K562 (cell line): ENCODE data around the gene TMEM273. TPM values are rescaled to one million over a fixed set of nuclear protein-coding genes. Genes with fewer than 3 reads are reported as not detected.

ENCODE experiments used
- AFF1 ChIP-seq, 2 experiments: fragments of 450-650 bp; IDR thresholded peaks; 2 replicates each; pipeline ENCODE4 v1.6.1; 2018; ENCODE audit warnings: mild to moderate bottlenecking in 2 of 2, low read depth in 1 of 2; ENCODE audit not compliant: partially characterized antibody in 2 of 2
- CHD2 ChIP-seq: IDR thresholded peaks from 2 replicates; pipeline ENCODE4 v1.6.1; 2011; ENCODE audit warnings: low read depth, low read length
- ETV5 ChIP-seq: sonication (generic); formaldehyde crosslinking; IDR thresholded peaks from 2 replicates; pipeline ENCODE4 v1.4.0; 2020; ENCODE audit warnings: low read depth, mild to moderate bottlenecking, missing genetic modification reagents
- FIP1L1 ChIP-seq: fragments of 200-400 bp; formaldehyde crosslinking; IDR thresholded peaks from 2 replicates; pipeline ENCODE4 v1.6.1; 2018; ENCODE audit warnings: mild to moderate bottlenecking, low read depth, low read length; ENCODE audit not compliant: poor library complexity, severe bottlenecking
- FOSL1 ChIP-seq: fragments of 200-800 bp; sonication (Bioruptor generic); conservative IDR thresholded peaks from 2 replicates; pipeline ENCODE4 v1.6.1; 2016; ENCODE audit warnings: missing genetic modification characterization, missing compliant biosample characterization
- HEY1 ChIP-seq: fragments of 250-450 bp; sonication (Bioruptor Pico); IDR thresholded peaks from 2 replicates; pipeline ENCODE4 v1.5.0; 2020; ENCODE audit warnings: mild to moderate bottlenecking, moderate library complexity, borderline replicate concordance
- HSF4 ChIP-seq: fragments of 250-450 bp; sonication (Bioruptor Pico); IDR thresholded peaks from 2 replicates; pipeline ENCODE4 v2.1.2; 2022; ENCODE audit warnings: mild to moderate bottlenecking, moderate library complexity, borderline replicate concordance
- IFI16 ChIP-seq: fragments of 250-450 bp; sonication (Bioruptor Pico); IDR thresholded peaks from 2 replicates; pipeline ENCODE4 v2.1.2; 2022; ENCODE audit warnings: mild to moderate bottlenecking, inconsistent platforms
- IRF2 ChIP-seq: sonication (generic); formaldehyde crosslinking; IDR thresholded peaks from 2 replicates; pipeline ENCODE4 v1.8.1; 2022; ENCODE audit warnings: mild to moderate bottlenecking, missing genetic modification reagents
- KDM1A ChIP-seq, 2 experiments: fragments of 450-650 bp; IDR thresholded peaks; 2 replicates each; pipeline ENCODE4 v1.6.1; 2016; ENCODE audit warnings: mild to moderate bottlenecking in 2 of 2
- MCM3 ChIP-seq: fragments of 450-650 bp; IDR thresholded peaks from 2 replicates; pipeline ENCODE4 v1.6.1; 2016
- MECOM ChIP-seq: fragments of 250-450 bp; sonication (Bioruptor Pico); IDR thresholded peaks from 2 replicates; pipeline ENCODE4 v1.8.0; 2022; ENCODE audit warnings: inconsistent platforms
- NELFE ChIP-seq: IDR thresholded peaks from 2 replicates; pipeline ENCODE4 v1.6.1; 2011; ENCODE audit warnings: mild to moderate bottlenecking; ENCODE audit not compliant: insufficient read depth, insufficient read length
- SFPQ ChIP-seq: fragments of 200-400 bp; formaldehyde crosslinking; IDR thresholded peaks from 2 replicates; pipeline ENCODE4 v1.6.1; 2017; ENCODE audit warnings: mild to moderate bottlenecking, low read depth, low read length, moderate library complexity
- SMC3 ChIP-seq: conservative IDR thresholded peaks from 2 replicates; pipeline ENCODE4 v1.6.1; 2011; ENCODE audit warnings: low read depth, low read length, improper control_type of control experiment; ENCODE audit not compliant: insufficient read depth
- TBP ChIP-seq: optimal IDR thresholded peaks from 2 replicates; pipeline ENCODE3; 2011; ENCODE audit warnings: low read depth, low read length, improper control_type of control experiment
- TEAD4 ChIP-seq, 2 experiments: sonication (generic) in 1 of 2; formaldehyde crosslinking in 1 of 2; IDR thresholded peaks; 2 replicates each; pipeline versions ENCODE4 v1.6.1 to v1.8.0; 2012 to 2022; ENCODE audit warnings: borderline replicate concordance in 1 of 2, inconsistent platforms in 1 of 2, low read length in 1 of 2, mild to moderate bottlenecking in 1 of 2, missing genetic modification reagents in 1 of 2
- ZBTB12 ChIP-seq: fragments of 250-450 bp; sonication (Bioruptor Pico); IDR thresholded peaks from 2 replicates; pipeline ENCODE4 v1.4.0; 2020
- ZBTB17 ChIP-seq: fragments of 450-650 bp; formaldehyde crosslinking; IDR thresholded peaks from 2 replicates; pipeline ENCODE4 v1.4.0; 2020; ENCODE audit warnings: mild to moderate bottlenecking
- ZNF134 ChIP-seq: fragments of 250-450 bp; sonication (Bioruptor Pico); conservative IDR thresholded peaks from 2 replicates; pipeline ENCODE4 v1.4.0; 2020
- ZNF23 ChIP-seq: fragments of 250-450 bp; sonication (Bioruptor Pico); IDR thresholded peaks from 2 replicates; pipeline ENCODE4 v1.4.0; 2020; ENCODE audit warnings: mild to moderate bottlenecking
- polyA plus RNA-seq, 8 experiments: library from polyadenylated mRNA; depleted of rRNA in 4 of 8; stranded (reverse) in 5 of 8; unstranded in 3 of 8; fragments of >200 nt; fragmentation: Nextera tagmentation in 2 of 8; fragmentation: Illumina TruSeq in 1 of 8; extraction: Ambion mirVana in 2 of 8; extraction: Trizol in 1 of 8; gene quantifications; 2 replicates each; pipeline versions ENCODE4 v1.2.1 to v1.2.3, GENCODE V29; 2011 to 2014; ENCODE audit warnings: inconsistent platforms in 1 of 8, missing spikeins in 1 of 8
- total RNA-seq, 7 experiments: library from RNA; depleted of rRNA in 6 of 7; stranded (reverse); fragments of >200 nt in 6 of 7; fragmentation: Illumina TruSeq in 2 of 7; extraction: Trizol in 2 of 7; gene quantifications; 2 replicates each; pipeline versions ENCODE4 v1.2.1 to v1.2.3, GENCODE V29; 2011 to 2021; ENCODE audit warnings: low replicate concordance in 1 of 7

The TMEM273 gene
- total and polyA plus RNA-seq, 9 of the 15 experiments (the other 6 are each of a cell fraction or from before 2014, with no cell fraction given), result 39.2 to 131 (median 95.6) TPM

- peak in 1 of 2 experiments; percentile 86 for TF ChIP-seq AFF1 (IDR thresholded peaks at IDR 0.05; ENCODE audit: low read depth in 1 of 2, partially characterized antibody in 2 of 2)
- TF ChIP-seq SFPQ, result no peak
- TF ChIP-seq ETV5 (CRISPR knock-in tag), result peak; percentile 99
- TF ChIP-seq TEAD4 (IDR thresholded peaks at IDR 0.05; ENCODE audit: low read length), result peak; percentile 80
- no peak for TF ChIP-seq TEAD4 (CRISPR knock-in tag; IDR thresholded peaks at IDR 0.05; ENCODE audit: borderline replicate concordance)
- peak; percentile 77 for TF ChIP-seq FOSL1
- TF ChIP-seq IFI16, result no peak
- TF ChIP-seq HEY1 (CRISPR knock-in tag), result no peak
- TF ChIP-seq ZBTB17, result no peak
- no peak for TF ChIP-seq ZNF23 (CRISPR knock-in tag)
- TF ChIP-seq ZBTB12 (CRISPR knock-in tag), result peak; percentile 22; the same call in 1 of the 2 replicates
- no peak for TF ChIP-seq SMC3
- TF ChIP-seq MCM3, result no peak
- TF ChIP-seq KDM1A (IDR thresholded peaks at IDR 0.05), result peak; percentile 55 to 73
- TF ChIP-seq MECOM (CRISPR knock-in tag), result peak; percentile 76
- TF ChIP-seq FIP1L1, result no peak
- no peak for TF ChIP-seq NELFE
- TF ChIP-seq IRF2 (CRISPR knock-in tag), result no peak
- peak; percentile 58; the same call in 1 of the 2 replicates for TF ChIP-seq HSF4 (CRISPR knock-in tag)
- TF ChIP-seq CHD2, result no peak
- no peak for TF ChIP-seq ZNF134 (CRISPR knock-in tag)
- TF ChIP-seq TBP, result peak; percentile 63
Measured at GRCh38 chr10:49183596-49184542, 4.3 kb downstream of the TMEM273 start (continued).
